NCI-H1105 (cell line): ENCODE results near the gene DNAH3.
"Not testable (repeated sequence)": the region's sequence is repeated elsewhere in the genome, so short reads cannot be mapped to it uniquely, and the experiment has no call there.

Experiments used
- DNase-seq: peaks from one replicate; lab custom pipeline; 2025; lab: John Stamatoyannopoulos, UW

DNAH3 gene

GRCh38 chr16:21128991-21129390 lies 21.7 kb downstream of the DNAH3 start:
- no peak for DNase-seq

GRCh38 chr16:21126518-21126917 lies 24.1 kb downstream of the DNAH3 start:
- DNase-seq: no peak

- DNase-seq: no peak
Measured at GRCh38 chr16:21125191-21125590, 25.5 kb downstream of the DNAH3 start.

GRCh38 chr16:21120976-21121520 lies 29.6 kb downstream of the DNAH3 start:
- DNase-seq: no peak

GRCh38 chr16:21117567-21117966 lies 33.1 kb downstream of the DNAH3 start:
- no peak for DNase-seq

GRCh38 chr16:21116148-21116693 lies 34.4 kb downstream of the DNAH3 start:
- DNase-seq: no peak

- not testable (repeated sequence) for DNase-seq
Measured at GRCh38 chr16:21115551-21115950, 35.1 kb downstream of the DNAH3 start.

- DNase-seq: no peak
Measured at GRCh38 chr16:21103941-21104860, 46.4 kb downstream of the DNAH3 start.

GRCh38 chr16:21101631-21102420 lies 48.8 kb downstream of the DNAH3 start:
- no peak for DNase-seq

GRCh38 chr16:21100447-21100846 lies 50.2 kb downstream of the DNAH3 start:
- DNase-seq: no peak

- no peak for DNase-seq
Measured at GRCh38 chr16:21097151-21097550, 53.5 kb downstream of the DNAH3 start.

GRCh38 chr16:21094719-21095118 lies 55.9 kb downstream of the DNAH3 start:
- DNase-seq: not testable (repeated sequence)

GRCh38 chr16:21092951-21093350 lies 57.7 kb downstream of the DNAH3 start:
- no peak for DNase-seq

GRCh38 chr16:21088646-21089538 lies 61.8 kb downstream of the DNAH3 start:
- DNase-seq: no peak

- DNase-seq: no peak
Measured at GRCh38 chr16:21088143-21088542, 62.5 kb downstream of the DNAH3 start.

- DNase-seq: no peak
Measured at GRCh38 chr16:21084631-21085225, 65.9 kb downstream of the DNAH3 start.

GRCh38 chr16:21083729-21084268 lies 66.8 kb downstream of the DNAH3 start:
- no peak for DNase-seq

- no peak for DNase-seq
Measured at GRCh38 chr16:21081329-21081728, 69.3 kb downstream of the DNAH3 start.

- no peak for DNase-seq
Measured at GRCh38 chr16:21078563-21078962, 72.1 kb downstream of the DNAH3 start.

GRCh38 chr16:21076186-21076883 lies 74.3 kb downstream of the DNAH3 start:
- DNase-seq: no peak
